Measurements from ENCODE around the gene ALOXE3.
"Not testable (repeated sequence)": the region's sequence is repeated elsewhere in the genome, so short reads cannot be mapped to it uniquely, and the experiment has no call there.

ALOXE3 gene

DNA sequence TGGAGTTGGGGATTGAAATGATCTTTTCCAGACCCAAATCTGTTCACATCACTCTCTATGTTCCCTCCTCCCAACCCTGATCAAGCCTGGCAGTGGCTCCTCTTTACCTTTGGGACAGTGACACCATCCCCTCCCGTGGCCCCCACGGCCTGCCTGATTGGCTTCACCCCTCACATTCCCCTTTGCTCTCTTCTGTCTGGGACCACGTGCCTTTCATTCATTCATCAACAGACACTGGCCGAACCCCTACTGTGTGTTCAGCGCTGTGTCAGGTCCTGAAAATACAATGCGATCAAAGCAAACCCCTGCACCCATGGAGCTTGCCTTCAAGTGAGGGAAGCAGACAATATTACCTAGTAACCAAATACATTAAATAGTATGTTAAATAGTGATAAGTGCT is 28.6 kb downstream of the ALOXE3 start:
- Histone ChIP-seq H3K4me3 (ENCODE audit: low read length) (no peak overlapping the region), H3K9me3 (ENCODE audit: control insufficient read depth, low read length) (no peaks in the 10 kb centered on the region), H3K9ac (ENCODE audit: low read length) (no peak overlapping the region), H3K36me3 (ENCODE audit: control insufficient read depth, insufficient read depth, low read length) (no peaks in the 10 kb centered on the region), H3K27me3 (ENCODE audit: control insufficient read depth, insufficient read depth, low read length) (peaks cover 44% of the 10 kb centered on the region), H3K4me1 (ENCODE audit: control insufficient read depth, insufficient read depth, low read length) (no peaks in the 10 kb centered on the region)

DNA sequence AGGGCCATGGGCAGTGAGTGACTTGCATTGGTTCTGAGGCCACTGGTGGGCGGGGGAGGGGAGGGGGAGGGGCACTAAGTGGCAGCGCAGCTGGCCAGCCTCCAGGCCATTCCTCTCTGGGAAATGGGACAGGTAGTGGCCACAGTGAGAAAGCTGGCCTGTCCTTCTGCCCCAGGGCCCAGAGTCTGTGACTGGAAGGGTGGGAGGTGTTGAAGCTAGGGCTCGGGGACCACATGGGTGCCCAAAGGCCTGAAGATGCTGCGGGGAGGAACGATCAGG is 30.4 kb downstream of the ALOXE3 start:
- H3K9me3 ChIP-seq (ENCODE audit: control insufficient read depth, low read length), result no peaks in the 10 kb centered on the region
- no peak overlapping the region for H3K4me3 ChIP-seq (ENCODE audit: low read length)
- peaks cover 47% of the 10 kb centered on the region for H3K27me3 ChIP-seq (ENCODE audit: control insufficient read depth, insufficient read depth, low read length)
- H3K36me3 ChIP-seq (ENCODE audit: control insufficient read depth, insufficient read depth, low read length), result no peaks in the 10 kb centered on the region
- no peak overlapping the region for H3K9ac ChIP-seq (ENCODE audit: low read length)
- H3K4me1 ChIP-seq (ENCODE audit: control insufficient read depth, insufficient read depth, low read length), result no peaks in the 10 kb centered on the region

- Histone ChIP-seq H3K9me3 (ENCODE audit: control insufficient read depth, low read length) (no peaks in the 10 kb centered on the region), H3K4me3 (ENCODE audit: low read length) (no peak within 1 kb of the TSS), H3K27me3 (ENCODE audit: control insufficient read depth, insufficient read depth, low read length) (peaks cover 48% of the 10 kb centered on the region), H3K36me3 (ENCODE audit: control insufficient read depth, insufficient read depth, low read length) (no peaks in the 10 kb centered on the region), H3K9ac (ENCODE audit: low read length) (no peak within 1 kb of the TSS), H3K4me1 (ENCODE audit: control insufficient read depth, insufficient read depth, low read length) (no peaks in the 10 kb centered on the region)
These were observed 31.0 kb downstream of the ALOXE3 start, which contains the start of gene ALOX12B for GRCh38 chr17:8087075-8087951. Gene ALOX12B, minus strand, starts transcription at chr17:8087716. Its CDS starts 274 bp downstream, at chr17:8087442.

- no peaks in the 10 kb centered on the region for H3K9me3 ChIP-seq (ENCODE audit: control insufficient read depth, low read length)
- H3K9ac ChIP-seq (ENCODE audit: low read length), result no peak overlapping the region
- H3K4me3 ChIP-seq (ENCODE audit: low read length), result no peak overlapping the region
- peaks cover 55% of the 10 kb centered on the region for H3K27me3 ChIP-seq (ENCODE audit: control insufficient read depth, insufficient read depth, low read length)
- no peaks in the 10 kb centered on the region for H3K36me3 ChIP-seq (ENCODE audit: control insufficient read depth, insufficient read depth, low read length)
- H3K4me1 ChIP-seq (ENCODE audit: control insufficient read depth, insufficient read depth, low read length), result peaks cover 14% of the 10 kb centered on the region
These were observed 34.1 kb downstream of the ALOXE3 start for GRCh38 chr17:8084250-8084649.

DNA sequence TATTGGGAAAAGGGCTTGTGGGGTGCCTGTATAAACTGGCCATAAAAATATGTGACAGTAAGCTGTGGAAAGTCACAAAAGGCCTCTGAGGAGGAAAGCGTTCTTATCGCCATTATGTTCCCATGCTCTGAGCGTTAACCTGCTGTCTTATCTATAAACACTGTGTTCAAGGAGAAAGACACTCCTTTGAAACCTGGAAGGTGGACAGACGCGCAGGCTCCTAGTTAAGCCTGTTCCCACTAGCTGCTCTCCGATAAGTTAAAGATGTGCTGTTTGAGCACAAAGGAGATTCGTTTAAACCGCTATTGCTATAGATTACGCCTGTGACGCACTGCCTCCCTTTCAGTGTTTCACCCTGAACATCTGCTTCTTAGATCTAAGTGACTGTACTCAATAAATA is 36.0 kb downstream of the ALOXE3 start:
- H3K9ac ChIP-seq (ENCODE audit: low read length), result no peak overlapping the region
- no peaks in the 10 kb centered on the region for H3K9me3 ChIP-seq (ENCODE audit: control insufficient read depth, low read length)
- peaks cover 17% of the 10 kb centered on the region for H3K4me1 ChIP-seq (ENCODE audit: control insufficient read depth, insufficient read depth, low read length)
- H3K27me3 ChIP-seq (ENCODE audit: control insufficient read depth, insufficient read depth, low read length), result peaks cover 69% of the 10 kb centered on the region
- no peak overlapping the region for H3K4me3 ChIP-seq (ENCODE audit: low read length)
- no peaks in the 10 kb centered on the region for H3K36me3 ChIP-seq (ENCODE audit: control insufficient read depth, insufficient read depth, low read length)

DNA sequence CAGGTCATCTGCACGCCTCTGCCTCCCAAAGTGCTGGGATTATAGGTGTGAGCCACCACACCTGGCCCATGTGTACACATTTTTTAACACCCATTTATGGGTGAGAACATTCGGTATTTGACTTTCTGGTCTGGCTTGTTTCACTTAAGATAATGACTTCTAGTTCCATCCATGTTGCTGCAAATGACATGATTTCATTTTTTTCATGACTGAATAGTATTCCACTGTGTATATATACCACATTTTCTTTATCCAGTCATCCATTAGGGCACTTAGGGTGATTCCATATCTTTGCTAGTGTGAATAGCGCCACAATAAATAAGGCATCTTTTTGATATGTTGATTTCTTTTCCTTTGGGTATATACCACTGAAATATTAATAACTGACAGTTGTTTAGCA is 36.4 kb downstream of the ALOXE3 start:
- H3K4me3 ChIP-seq (ENCODE audit: low read length), result no peak overlapping the region
- peaks cover 17% of the 10 kb centered on the region for H3K4me1 ChIP-seq (ENCODE audit: control insufficient read depth, insufficient read depth, low read length)
- H3K36me3 ChIP-seq (ENCODE audit: control insufficient read depth, insufficient read depth, low read length), result no peaks in the 10 kb centered on the region
- H3K9ac ChIP-seq (ENCODE audit: low read length), result no peak overlapping the region
- H3K9me3 ChIP-seq (ENCODE audit: control insufficient read depth, low read length), result no peaks in the 10 kb centered on the region
- peaks cover 73% of the 10 kb centered on the region for H3K27me3 ChIP-seq (ENCODE audit: control insufficient read depth, insufficient read depth, low read length)

DNA sequence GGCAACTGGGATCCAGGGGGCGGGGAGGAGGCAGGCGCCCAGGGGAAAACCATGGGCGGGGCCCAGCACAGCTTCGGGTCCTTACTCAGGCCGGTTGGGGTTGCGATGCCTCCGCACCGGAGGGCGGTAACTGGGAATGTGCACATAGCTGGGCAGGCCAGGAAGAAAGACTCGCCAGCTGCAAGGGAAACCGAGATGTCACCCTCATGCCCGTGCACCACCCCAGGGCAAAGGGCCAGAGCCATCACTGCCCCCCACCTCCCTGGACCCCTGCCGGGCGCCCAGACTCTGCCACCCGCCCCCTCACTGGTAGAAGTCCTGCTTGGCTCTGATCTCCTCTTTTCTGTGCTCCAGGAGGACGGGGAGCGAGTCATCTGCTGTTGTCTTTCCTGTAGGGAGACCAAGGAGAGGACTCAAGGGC is 37.5 kb downstream of the ALOXE3 start:
- Histone ChIP-seq H3K36me3 (ENCODE audit: control insufficient read depth, insufficient read depth, low read length) (no peaks in the 10 kb centered on the region), H3K9me3 (ENCODE audit: control insufficient read depth, low read length) (no peaks in the 10 kb centered on the region), H3K4me1 (ENCODE audit: control insufficient read depth, insufficient read depth, low read length) (peaks cover 17% of the 10 kb centered on the region), H3K4me3 (ENCODE audit: low read length) (no peak overlapping the region), H3K27me3 (ENCODE audit: control insufficient read depth, insufficient read depth, low read length) (peaks cover 77% of the 10 kb centered on the region), H3K9ac (ENCODE audit: low read length) (no peak overlapping the region)

DNA sequence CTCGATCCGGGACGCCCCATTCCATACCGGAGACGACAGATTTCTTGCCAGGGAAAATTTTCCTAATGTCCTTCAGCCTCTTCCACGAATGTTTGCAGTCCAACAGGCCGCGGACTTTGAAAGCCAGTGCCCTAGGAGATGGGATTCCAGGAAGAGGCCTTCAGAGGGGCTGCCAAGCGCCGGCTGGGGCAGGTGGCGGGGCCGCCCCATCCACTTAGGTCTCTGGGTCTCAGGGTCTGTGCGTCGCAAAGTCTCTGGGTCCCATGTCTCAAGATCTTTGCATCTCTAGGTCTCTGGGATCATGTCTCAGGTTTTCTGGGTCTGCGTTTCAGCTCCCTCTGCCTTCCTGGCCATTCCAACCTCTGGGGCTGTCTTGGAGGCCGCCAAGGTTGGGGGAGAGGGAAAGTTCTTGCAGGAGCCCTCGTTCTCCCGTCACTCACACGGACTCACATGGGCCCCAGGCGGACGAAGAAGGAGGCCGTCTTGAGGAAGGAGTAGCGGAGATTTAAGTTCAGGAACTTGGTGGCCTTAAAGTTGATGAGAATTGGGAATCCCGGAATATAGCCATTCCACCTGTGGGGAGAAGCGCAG is 38.0 kb downstream of the ALOXE3 start:
- Histone ChIP-seq H3K4me3 (ENCODE audit: low read length) (no peak overlapping the region), H3K4me1 (ENCODE audit: control insufficient read depth, insufficient read depth, low read length) (peaks cover 17% of the 10 kb centered on the region), H3K9me3 (ENCODE audit: control insufficient read depth, low read length) (no peaks in the 10 kb centered on the region), H3K27me3 (ENCODE audit: control insufficient read depth, insufficient read depth, low read length) (peaks cover 79% of the 10 kb centered on the region), H3K9ac (ENCODE audit: low read length) (no peak overlapping the region), H3K36me3 (ENCODE audit: control insufficient read depth, insufficient read depth, low read length) (no peaks in the 10 kb centered on the region)

DNA sequence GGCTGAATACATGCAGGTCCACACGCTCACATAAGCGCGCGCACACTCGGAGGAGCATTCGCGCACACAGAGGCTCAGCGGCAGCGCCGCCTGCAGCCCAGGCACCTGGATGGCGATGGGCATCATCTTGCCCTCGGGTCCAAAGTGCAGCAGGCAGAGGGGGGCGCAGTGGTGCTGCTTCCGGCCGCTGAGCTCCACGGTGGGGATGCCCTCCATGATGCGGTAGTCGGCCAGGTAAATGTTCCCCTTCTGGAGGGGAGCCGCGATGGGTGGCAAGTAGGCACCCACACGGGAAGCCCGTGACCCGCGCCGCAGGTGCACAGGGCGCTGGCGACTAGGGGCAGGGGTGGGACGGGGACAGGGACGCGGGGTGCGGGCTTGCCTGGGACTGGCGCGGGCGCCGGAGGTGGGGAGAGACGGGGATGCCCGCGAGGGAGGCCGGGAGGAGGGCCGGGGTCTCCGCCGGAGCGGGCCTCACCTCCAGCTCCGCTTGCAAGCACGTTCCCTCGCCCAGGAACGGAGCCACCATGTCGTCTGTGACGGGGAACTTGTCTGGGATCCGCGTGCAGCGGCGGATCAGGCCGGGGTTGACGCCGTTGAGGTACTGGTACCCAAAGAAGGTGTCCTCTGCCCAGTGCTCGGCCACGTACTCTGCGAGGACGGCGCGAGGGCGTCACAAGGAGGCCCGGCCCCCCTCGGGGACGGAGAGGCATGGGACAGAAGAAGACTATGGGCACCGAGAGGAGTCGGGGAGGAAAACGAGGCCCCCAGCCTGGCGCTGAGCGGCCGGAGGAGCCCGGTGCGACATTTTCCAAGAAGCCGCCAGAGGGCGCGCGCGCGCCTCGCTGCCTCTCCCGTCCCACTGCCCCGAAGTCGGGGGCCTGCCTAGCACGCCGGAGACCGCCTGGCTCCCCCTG is 38.8 kb downstream of the ALOXE3 start:
- Histone ChIP-seq H3K9ac (ENCODE audit: low read length) (peak overlapping the region; percentile 28), H3K36me3 (ENCODE audit: control insufficient read depth, insufficient read depth, low read length) (no peaks in the 10 kb centered on the region), H3K9me3 (ENCODE audit: control insufficient read depth, low read length) (no peaks in the 10 kb centered on the region), H3K4me1 (ENCODE audit: control insufficient read depth, insufficient read depth, low read length) (peaks cover 17% of the 10 kb centered on the region), H3K4me3 (ENCODE audit: low read length) (no peak overlapping the region), H3K27me3 (ENCODE audit: control insufficient read depth, insufficient read depth, low read length) (peaks cover 82% of the 10 kb centered on the region)

GRCh38 chr17:8077939-8078338 is 40.4 kb downstream of the ALOXE3 start:
- H3K4me1 ChIP-seq (ENCODE audit: control insufficient read depth, insufficient read depth, low read length), result peaks cover 25% of the 10 kb centered on the region
- not testable (repeated sequence) for H3K9me3 ChIP-seq (ENCODE audit: control insufficient read depth, low read length); H3K4me3 ChIP-seq (ENCODE audit: low read length); H3K9ac ChIP-seq (ENCODE audit: low read length); H3K36me3 ChIP-seq (ENCODE audit: control insufficient read depth, insufficient read depth, low read length)
- peaks cover 93% of the 10 kb centered on the region for H3K27me3 ChIP-seq (ENCODE audit: control insufficient read depth, insufficient read depth, low read length)

- Histone ChIP-seq H3K4me3 (ENCODE audit: low read length) (no peak overlapping the region), H3K9ac (ENCODE audit: low read length) (no peak overlapping the region), H3K36me3 (ENCODE audit: control insufficient read depth, insufficient read depth, low read length) (no peaks in the 10 kb centered on the region), H3K9me3 (ENCODE audit: control insufficient read depth, low read length) (no peaks in the 10 kb centered on the region), H3K27me3 (ENCODE audit: control insufficient read depth, insufficient read depth, low read length) (peaks cover 94% of the 10 kb centered on the region), H3K4me1 (ENCODE audit: control insufficient read depth, insufficient read depth, low read length) (peaks cover 30% of the 10 kb centered on the region)
These were observed 41.6 kb downstream of the ALOXE3 start for GRCh38 chr17:8076502-8077266.
